Pancreas (tissue), 10 donors: Measurements from ENCODE around the gene PROSER2. TPM values are rescaled to one million over a fixed set of nuclear protein-coding genes. Genes with fewer than 3 reads are reported as not detected.

Experiments
- ATAC-seq, 4 donors: fragments of 200-7000 bp; cut with Tn5 transposase; one replicate each; pipeline versions ENCODE4 v1.8.0 to v1.9.1; 2020; ENCODE audit warnings: mild to moderate bottlenecking in 4 of 4, moderate library complexity in 4 of 4
- DNase-seq, 6 donors: peaks; one replicate each; pipeline ENCODE4 v3.0.0-alpha.2; 2020
- FAIRE-seq: peaks from 2 replicates; lab custom pipeline; 2012; peaks lifted over from hg19 to GRCh38; lab: Jason Lieb, UNC
- H3K27ac ChIP-seq, 4 donors: fragments of 200-600 bp; sonication (generic); 1 replicate in 3 of 4; 2 replicates in 1 of 4; pipeline versions ENCODE4 v1.5.0 to v1.8.0; 2020
- H3K27me3 ChIP-seq, 4 donors: fragments of 200-600 bp; one replicate each; pipeline ENCODE4 v1.8.0; 2021
- H3K36me3 ChIP-seq, 3 donors: fragments of 200-600 bp; sonication (generic) in 1 of 3; one replicate each; pipeline versions ENCODE4 v1.5.0 to v1.8.0; 2020 to 2021
- H3K4me1 ChIP-seq, 3 donors: fragments of 200-600 bp; one replicate each; pipeline ENCODE4 v1.8.0; 2021
- H3K4me3 ChIP-seq, 4 donors: fragments of 200-600 bp; sonication (generic) in 2 of 4; one replicate each; pipeline versions ENCODE4 v1.5.0 to v1.8.0; 2020 to 2021
- H3K9me3 ChIP-seq, 4 donors: fragments of 200-600 bp; one replicate each; pipeline ENCODE4 v1.8.0; 2021
- WGBS, 2 donors: extraction: QIAGEN DNeasy Blood & Tissue Kit; methylation state at CpG; one replicate each; pipeline ENCODE4 v1.1.7; 2013; 5-methylcytosine and 5-hydroxymethylcytosine counted together
- intact Hi-C, 3 donors: fragments of 100-400 bp; cut with DNase I; formaldehyde crosslinking; loops; one replicate each; pipeline versions ENCODE4 v1.11.1 to v1.14.2; 2022
- polyA plus RNA-seq, 2 donors: library from polyadenylated mRNA; stranded (reverse); fragments of 200-250 nt; gene quantifications; one replicate each; pipeline ENCODE4 v1.2.3, GENCODE V29; 2013
- total RNA-seq, 6 donors: library from RNA; stranded (reverse); fragmentation: NEBNext Ultra II Directional in 4 of 6; extraction: Animal tissue kit (Norgen Biotek cat#: 25700) in 4 of 6; gene quantifications; one replicate each; pipeline versions ENCODE4 v1.2.1 to v1.2.4, GENCODE V29; 2021 to 2023
- TF ChIP-seq, protein P1 (sequence below), 4 donors: fragments of 200-600 bp; sonication (generic) in 3 of 4; IDR thresholded peaks; one replicate each; pipeline versions ENCODE4 v1.5.0 to v1.8.0; 2021; ENCODE audit warnings: antibody characterized with exemption in 4 of 4
- donor health status: healthy with polysubstance abuse.
- donor health status: DM: no; HTN: no; CAD: no; lungs with moderate emphysema.
- donor health status: DM: no; HTN: no; CAD: no.
- donor health status: control.
- donor health status: control.
- donor health status: Bipolar disorder and iron deficiency.
- donor health status: DM: yes; HTN: yes; CAD: no.
- donor health status: DM: no; HTN: no; CAD: no.
- donor health status: DM: no; HTN: no; CAD: no.
- donor health status: DM: yes; HTN: yes; CAD: no.

PROSER2 gene
- total and polyA plus RNA-seq, 8 donors, result 5.7 to 21.2 (median 11.0) TPM

DNA sequence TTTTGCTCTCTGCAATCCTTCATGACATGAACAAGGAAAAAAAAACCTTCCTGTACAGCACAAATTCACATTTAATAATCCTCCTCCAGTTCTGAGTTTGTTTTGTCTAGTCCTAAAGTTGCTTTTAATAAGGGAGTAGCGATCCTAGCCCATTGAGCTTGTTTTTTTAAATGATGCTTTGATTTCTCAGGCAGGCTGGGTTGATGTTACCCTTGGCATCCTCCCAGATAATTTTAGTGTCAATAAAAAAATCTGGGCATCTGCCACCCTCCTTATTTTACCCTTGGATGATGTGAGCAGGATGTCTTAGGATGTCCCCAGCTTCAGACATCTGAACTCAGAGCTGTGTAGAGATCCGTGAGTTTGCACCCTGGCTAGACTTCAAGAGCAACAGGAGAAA lies 33.9 kb upstream of the PROSER2 start:
- 84 to 92% methylated on average over 2 of the region's 2 CpGs for WGBS, 2 donors
- Histone ChIP-seq H3K4me1 (no peaks in the 10 kb centered on the region), H3K36me3 (no peaks in the 10 kb centered on the region), H3K4me3 (no peak overlapping the region), H3K27ac (no peak overlapping the region), H3K9me3 (no peaks in the 10 kb centered on the region), H3K27me3 (no peaks in the 10 kb centered on the region)
- FAIRE-seq (no peak), DNase-seq (no peak), ATAC-seq (no peak)
- TF ChIP-seq, protein P1, sequence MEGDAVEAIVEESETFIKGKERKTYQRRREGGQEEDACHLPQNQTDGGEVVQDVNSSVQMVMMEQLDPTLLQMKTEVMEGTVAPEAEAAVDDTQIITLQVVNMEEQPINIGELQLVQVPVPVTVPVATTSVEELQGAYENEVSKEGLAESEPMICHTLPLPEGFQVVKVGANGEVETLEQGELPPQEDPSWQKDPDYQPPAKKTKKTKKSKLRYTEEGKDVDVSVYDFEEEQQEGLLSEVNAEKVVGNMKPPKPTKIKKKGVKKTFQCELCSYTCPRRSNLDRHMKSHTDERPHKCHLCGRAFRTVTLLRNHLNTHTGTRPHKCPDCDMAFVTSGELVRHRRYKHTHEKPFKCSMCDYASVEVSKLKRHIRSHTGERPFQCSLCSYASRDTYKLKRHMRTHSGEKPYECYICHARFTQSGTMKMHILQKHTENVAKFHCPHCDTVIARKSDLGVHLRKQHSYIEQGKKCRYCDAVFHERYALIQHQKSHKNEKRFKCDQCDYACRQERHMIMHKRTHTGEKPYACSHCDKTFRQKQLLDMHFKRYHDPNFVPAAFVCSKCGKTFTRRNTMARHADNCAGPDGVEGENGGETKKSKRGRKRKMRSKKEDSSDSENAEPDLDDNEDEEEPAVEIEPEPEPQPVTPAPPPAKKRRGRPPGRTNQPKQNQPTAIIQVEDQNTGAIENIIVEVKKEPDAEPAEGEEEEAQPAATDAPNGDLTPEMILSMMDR (IDR thresholded peaks at IDR 0.05), result no peak
- intact Hi-C loops, result loop anchor here in 1 of 3 donors (10.0 kb wide), 1 partner anchor 195 kb away; no protein-coding TSS in a partner anchor

GRCh38 chr10:11789956-11790355 lies 33.2 kb upstream of the PROSER2 start:
- intact Hi-C loops, result loop anchor here in 1 of 3 donors (10.0 kb wide), 2 partner anchors 195 to 395 kb away; no protein-coding TSS in a partner anchor
- TF ChIP-seq, protein P1 (IDR thresholded peaks at IDR 0.05), result no peak
- Histone ChIP-seq H3K27ac (no peak overlapping the region), H3K36me3 (no peaks in the 10 kb centered on the region), H3K9me3 (no peaks in the 10 kb centered on the region), H3K4me3 (no peak overlapping the region), H3K4me1 (no peaks in the 10 kb centered on the region), H3K27me3 (no peaks in the 10 kb centered on the region)
- DNase-seq, result no peak
- FAIRE-seq, result no peak
- no peak for ATAC-seq
- 80 to 85% methylated on average over 8 of the region's 8 CpGs for WGBS, 2 donors

DNA sequence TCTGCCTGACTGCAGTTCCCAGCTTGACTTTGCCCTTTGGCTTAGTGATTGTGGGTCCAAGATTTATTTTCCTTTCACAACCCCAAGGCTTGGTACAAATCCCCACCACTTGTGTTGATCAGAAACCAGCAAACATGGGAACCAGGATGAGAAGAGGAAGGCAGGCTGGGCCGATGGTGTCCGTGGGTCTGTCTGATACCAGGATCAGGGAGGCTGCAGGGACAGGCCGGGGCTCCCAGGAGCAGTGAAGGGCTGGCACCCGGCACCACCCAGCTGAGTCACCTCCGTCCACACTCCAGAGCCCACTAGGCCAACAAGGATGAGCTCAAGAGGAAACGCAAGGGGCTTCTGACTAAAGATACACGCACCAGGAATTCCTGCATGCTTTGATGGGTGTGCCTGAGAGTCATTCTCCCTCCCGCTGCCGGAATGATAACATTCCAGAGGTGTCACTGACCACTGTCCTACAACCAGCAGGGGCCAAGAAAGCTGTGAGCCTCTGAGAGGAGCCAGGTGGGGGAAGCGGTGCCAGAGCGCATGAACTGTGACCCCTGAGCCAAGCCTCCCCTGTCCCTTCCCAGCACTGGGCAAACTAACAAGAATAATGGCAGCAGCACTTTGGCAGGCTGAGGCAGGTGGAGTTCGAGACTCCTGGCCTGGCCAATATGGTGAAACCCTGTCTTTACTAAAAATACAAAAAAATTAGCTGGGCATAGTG lies 29.2 kb upstream of the PROSER2 start:
- H3K9me3 ChIP-seq, result no peaks in the 10 kb centered on the region
- no peaks in the 10 kb centered on the region for H3K4me1 ChIP-seq
- H3K4me3 ChIP-seq, result no peak overlapping the region
- FAIRE-seq (no peak), ATAC-seq (no peak), DNase-seq (no peak)
- 78 to 92% methylated on average over 12 of the region's 12 CpGs for WGBS, 2 donors
- no peak overlapping the region for H3K27ac ChIP-seq
- H3K27me3 ChIP-seq, result no peaks in the 10 kb centered on the region
- H3K36me3 ChIP-seq, result no peaks in the 10 kb centered on the region
- TF ChIP-seq, protein P1 (IDR thresholded peaks at IDR 0.05), result no peak
- intact Hi-C loops, result loop anchor here in 1 of 3 donors (10.0 kb wide), 1 partner anchor 391 kb away; no protein-coding TSS in a partner anchor

DNA sequence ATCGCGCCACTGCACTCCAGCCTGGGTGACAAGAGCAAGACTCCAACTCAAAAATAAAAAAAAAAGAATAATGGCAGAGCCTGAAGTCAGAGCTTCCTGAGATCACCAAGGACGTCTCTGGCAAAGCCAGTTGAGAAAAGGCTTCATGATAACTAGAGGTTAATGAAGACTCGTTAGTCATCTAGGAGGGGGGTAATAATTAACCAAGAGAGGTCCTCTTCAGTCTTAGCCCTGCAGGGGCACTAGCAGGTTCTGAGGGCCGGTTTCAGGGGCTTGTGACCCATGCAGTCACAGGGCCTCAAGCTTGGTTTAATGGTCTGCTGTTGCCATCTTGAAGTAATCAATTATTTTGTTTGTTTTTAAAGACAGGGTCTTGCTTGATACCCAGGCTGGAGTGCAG lies 28.6 kb upstream of the PROSER2 start:
- Histone ChIP-seq H3K27me3 (no peaks in the 10 kb centered on the region), H3K27ac (no peak overlapping the region), H3K36me3 (no peaks in the 10 kb centered on the region), H3K4me1 (no peaks in the 10 kb centered on the region), H3K9me3 (no peaks in the 10 kb centered on the region), H3K4me3 (no peak overlapping the region)
- no peak for ATAC-seq
- WGBS, 2 donors, result 74 to 80% methylated on average over 5 of the region's 5 CpGs
- TF ChIP-seq, protein P1 (IDR thresholded peaks at IDR 0.05), result no peak
- intact Hi-C loops, result loop anchor here in 1 of 3 donors (10.0 kb wide), 1 partner anchor 390 kb away; no protein-coding TSS in a partner anchor
- DNase-seq, result no peak
- no peak for FAIRE-seq
